ENCODE measurements around the gene LRCH4.
A peak's percentile ranks its signal among the peaks of the same experiment; 100 is the strongest.
"Not testable (repeated sequence)": the region's sequence is repeated elsewhere in the genome, so short reads cannot be mapped to it uniquely, and the experiment has no call there.

Gene LRCH4

GRCh38 chr7:100546129-100546925 is 39.6 kb downstream of the LRCH4 start:
- TF ChIP-seq, protein P1, sequence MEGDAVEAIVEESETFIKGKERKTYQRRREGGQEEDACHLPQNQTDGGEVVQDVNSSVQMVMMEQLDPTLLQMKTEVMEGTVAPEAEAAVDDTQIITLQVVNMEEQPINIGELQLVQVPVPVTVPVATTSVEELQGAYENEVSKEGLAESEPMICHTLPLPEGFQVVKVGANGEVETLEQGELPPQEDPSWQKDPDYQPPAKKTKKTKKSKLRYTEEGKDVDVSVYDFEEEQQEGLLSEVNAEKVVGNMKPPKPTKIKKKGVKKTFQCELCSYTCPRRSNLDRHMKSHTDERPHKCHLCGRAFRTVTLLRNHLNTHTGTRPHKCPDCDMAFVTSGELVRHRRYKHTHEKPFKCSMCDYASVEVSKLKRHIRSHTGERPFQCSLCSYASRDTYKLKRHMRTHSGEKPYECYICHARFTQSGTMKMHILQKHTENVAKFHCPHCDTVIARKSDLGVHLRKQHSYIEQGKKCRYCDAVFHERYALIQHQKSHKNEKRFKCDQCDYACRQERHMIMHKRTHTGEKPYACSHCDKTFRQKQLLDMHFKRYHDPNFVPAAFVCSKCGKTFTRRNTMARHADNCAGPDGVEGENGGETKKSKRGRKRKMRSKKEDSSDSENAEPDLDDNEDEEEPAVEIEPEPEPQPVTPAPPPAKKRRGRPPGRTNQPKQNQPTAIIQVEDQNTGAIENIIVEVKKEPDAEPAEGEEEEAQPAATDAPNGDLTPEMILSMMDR (IDR thresholded peaks at IDR 0.05; ENCODE audit: borderline replicate concordance, insufficient read depth, low read depth, low read length) = no peak
- H3K4me3 ChIP-seq (ENCODE audit: low read depth, low read length) = no peak overlapping the region

- no peak overlapping the region for H3K4me3 ChIP-seq (ENCODE audit: low read depth, low read length)
- TF ChIP-seq, protein P1 (IDR thresholded peaks at IDR 0.05; ENCODE audit: borderline replicate concordance, insufficient read depth, low read depth, low read length) = no peak; the same call in 1 of the 2 replicates
Observed at GRCh38 chr7:100545360-100546128, 40.4 kb downstream of the LRCH4 start.

GRCh38 chr7:100544967-100545359 is 41.0 kb downstream of the LRCH4 start:
- no peak overlapping the region for H3K4me3 ChIP-seq (ENCODE audit: low read depth, low read length)
- TF ChIP-seq, protein P1 (IDR thresholded peaks at IDR 0.05; ENCODE audit: borderline replicate concordance, insufficient read depth, low read depth, low read length) = no peak

GRCh38 chr7:100544386-100544785 is 41.5 kb downstream of the LRCH4 start:
- TF ChIP-seq, protein P1 (IDR thresholded peaks at IDR 0.05; ENCODE audit: borderline replicate concordance, insufficient read depth, low read depth, low read length) = no peak
- no peak overlapping the region for H3K4me3 ChIP-seq (ENCODE audit: low read depth, low read length)

GRCh38 chr7:100543586-100543985 is 42.3 kb downstream of the LRCH4 start:
- no peak overlapping the region for H3K4me3 ChIP-seq (ENCODE audit: low read depth, low read length)
- TF ChIP-seq, protein P1 (IDR thresholded peaks at IDR 0.05; ENCODE audit: borderline replicate concordance, insufficient read depth, low read depth, low read length) = no peak

GRCh38 chr7:100541309-100541708 is 44.6 kb downstream of the LRCH4 start:
- H3K4me3 ChIP-seq (ENCODE audit: low read depth, low read length) = not testable (repeated sequence)

DNA sequence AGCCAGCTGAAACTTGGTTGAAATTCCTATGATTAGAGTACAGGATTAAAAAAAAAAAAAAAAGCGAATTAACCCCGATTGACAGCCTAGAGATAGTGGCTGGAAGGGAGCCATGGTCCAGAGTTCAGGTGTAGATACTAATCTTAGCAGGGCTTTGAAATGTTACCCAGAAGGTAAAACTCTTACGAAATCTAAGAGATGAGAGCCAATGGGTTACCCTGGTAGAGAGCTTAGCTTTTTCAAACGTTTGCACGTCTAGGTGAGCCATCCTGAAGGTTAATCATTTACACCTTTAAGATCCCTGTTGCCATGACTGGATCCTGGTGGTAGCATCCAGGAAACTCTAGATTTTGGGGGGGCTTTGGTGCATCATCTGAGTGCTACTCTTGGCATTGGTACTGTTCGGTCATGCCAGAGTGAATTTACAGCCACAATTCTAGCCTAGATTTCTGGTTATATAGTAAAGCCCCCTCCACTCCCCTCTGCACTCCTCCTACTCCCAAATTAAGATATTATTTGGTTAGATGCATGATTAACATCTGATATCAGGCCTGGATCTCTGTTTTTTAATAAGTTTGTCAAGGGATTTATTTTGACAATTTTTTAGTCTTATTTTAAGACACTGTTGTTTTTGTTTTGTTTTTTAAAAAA is 45.7 kb downstream of the LRCH4 start:
- H3K4me3 ChIP-seq (ENCODE audit: low read depth, low read length) = peak overlapping the region; percentile 91
- TF ChIP-seq, protein P1 (IDR thresholded peaks at IDR 0.05; ENCODE audit: borderline replicate concordance, insufficient read depth, low read depth, low read length) = no peak

All from GM12875 (cell line).